NB4 (cell line): ENCODE data around the gene OR7C2.
"Not testable (repeated sequence)": the region's sequence is repeated elsewhere in the genome, so short reads cannot be mapped to it uniquely, and the experiment has no call there.

Experiments used
- CTCF ChIP-seq: IDR thresholded peaks from one replicate; pipeline ENCODE4 v1.5.1; 2012; ENCODE audit warnings: low read depth, low read length
- MAX ChIP-seq: IDR thresholded peaks from 2 replicates; pipeline ENCODE4 v1.6.1; 2011; ENCODE audit warnings: low read depth, low read length
- MYC ChIP-seq: IDR thresholded peaks from 2 replicates; pipeline ENCODE4 v1.6.1; 2011; ENCODE audit warnings: low read depth, low read length
- POLR2A ChIP-seq: IDR thresholded peaks from 2 replicates; pipeline ENCODE4 v1.6.1; 2011; ENCODE audit warnings: mild to moderate bottlenecking; ENCODE audit not compliant: insufficient read length; ENCODE audit errors: extremely low read depth

GRCh38 chr19:14949413-14949812 lies 8.1 kb downstream of the OR7C2 start:
- not testable (repeated sequence) for TF ChIP-seq POLR2A, CTCF, MAX, MYC
